Measurements from ENCODE around the gene LRRC1.

The LRRC1 gene

DNA sequence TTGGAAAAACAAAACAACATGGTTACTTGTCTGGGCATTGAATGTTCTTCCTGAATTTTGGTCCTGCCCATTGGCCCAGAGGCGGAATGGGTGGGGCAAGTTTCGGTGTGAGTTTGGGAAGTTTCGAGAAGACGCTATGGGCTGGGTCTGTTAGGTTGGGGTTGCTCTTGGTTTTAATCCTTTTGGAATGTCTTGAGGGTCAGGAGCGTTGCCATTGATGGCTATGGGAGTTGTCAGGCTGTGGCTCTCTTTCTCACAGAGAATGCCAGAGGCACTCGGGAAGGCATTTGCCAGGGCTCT is 135.0 kb downstream of the LRRC1 start:
- TF ChIP-seq CTCF (IDR thresholded peaks at IDR 0.05; ENCODE audit: low read depth, low read length): no peak

DNA sequence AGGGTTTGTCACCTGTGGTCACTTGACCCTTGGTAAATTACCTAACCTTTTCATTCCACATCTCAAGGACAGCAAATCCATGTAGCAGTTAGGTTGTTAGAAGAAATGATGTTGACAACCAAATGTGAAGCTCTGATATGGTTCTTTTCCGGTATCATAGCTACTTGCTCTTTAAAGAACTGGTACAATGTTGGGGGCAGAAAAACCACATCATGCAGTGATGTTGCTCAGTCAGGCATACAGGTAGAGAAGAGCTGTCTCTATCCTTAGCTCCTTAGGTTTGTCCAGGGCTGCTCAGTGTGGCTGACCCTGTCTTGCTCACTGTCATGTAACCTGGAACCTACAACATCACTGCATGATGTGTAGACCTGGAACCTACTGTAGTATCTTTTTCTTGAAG is 135.5 kb downstream of the LRRC1 start:
- no peak for DNase-seq (ENCODE audit: extremely low read depth, low read depth)
- no peak for TF ChIP-seq CTCF (IDR thresholded peaks at IDR 0.05; ENCODE audit: low read depth, low read length)

More for the DNA sequence above, 135.0 kb downstream of the LRRC1 start:
- no peak for DNase-seq (ENCODE audit: extremely low read depth, low read depth)

GRCh38 chr6:53931086-53931485 is 136.3 kb downstream of the LRRC1 start:
- TF ChIP-seq CTCF (IDR thresholded peaks at IDR 0.05; ENCODE audit: low read depth, low read length): no peak
- DNase-seq (ENCODE audit: extremely low read depth, low read depth): no peak

DNA sequence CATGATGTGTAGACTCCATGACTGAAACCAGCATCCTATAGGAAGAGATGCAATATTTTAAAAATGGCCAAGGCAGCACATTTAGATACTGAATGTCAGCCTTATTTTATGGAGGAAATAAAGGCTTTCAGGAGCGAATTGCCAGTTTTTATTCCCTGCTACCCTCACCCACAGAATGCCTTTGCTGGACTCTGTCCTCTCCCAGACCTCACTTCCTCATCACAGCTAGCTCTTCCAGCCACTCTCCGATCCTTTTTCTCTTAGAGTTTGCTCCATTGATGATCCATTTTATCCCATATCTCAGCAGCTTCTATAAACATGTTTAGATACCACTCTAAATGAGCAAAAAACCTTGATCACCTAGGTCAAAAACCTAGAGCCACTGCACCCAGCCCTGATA is 137.7 kb downstream of the LRRC1 start:
- no peak for DNase-seq (ENCODE audit: extremely low read depth, low read depth)
- TF ChIP-seq CTCF (IDR thresholded peaks at IDR 0.05; ENCODE audit: low read depth, low read length): no peak

DNA sequence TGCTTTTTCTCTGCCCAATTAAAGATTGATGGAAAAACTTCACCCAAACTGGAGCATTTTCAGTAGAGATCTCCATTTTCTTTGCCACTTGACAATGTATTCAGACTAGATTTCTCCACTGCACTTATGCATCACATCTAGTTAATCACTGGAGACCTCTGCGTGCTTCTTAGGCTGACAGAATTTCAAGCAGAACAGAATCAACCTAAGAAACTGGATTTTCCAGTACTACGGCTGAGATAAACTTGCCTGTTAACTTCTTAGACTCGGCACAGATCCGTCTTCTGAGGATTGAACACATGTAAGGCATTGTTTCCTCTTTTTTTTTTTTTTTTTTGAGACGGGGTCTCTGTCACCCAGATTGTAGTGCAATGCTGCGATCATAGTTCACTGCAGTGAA is 139.2 kb downstream of the LRRC1 start:
- no peak for DNase-seq (ENCODE audit: extremely low read depth, low read depth)
- no peak for TF ChIP-seq CTCF (IDR thresholded peaks at IDR 0.05; ENCODE audit: low read depth, low read length)

DNA sequence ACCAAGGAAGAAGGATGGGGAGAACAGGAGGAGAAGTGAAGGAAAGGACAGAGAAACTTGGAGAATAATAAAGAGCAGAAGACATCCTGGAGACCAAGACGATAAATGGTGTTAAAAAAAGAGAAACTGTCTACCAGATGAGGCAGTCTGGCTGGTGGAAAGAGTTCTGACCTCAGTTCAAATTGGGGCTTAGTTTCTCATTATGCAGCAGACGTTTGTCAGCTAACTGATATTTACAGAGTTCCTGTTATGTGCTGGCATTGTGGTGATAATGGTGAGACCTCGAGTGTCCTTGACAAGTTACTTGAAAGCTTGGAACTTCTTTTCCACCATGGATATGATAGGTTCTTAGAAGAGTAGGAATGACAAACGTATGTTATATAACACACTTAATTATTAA is 142.7 kb downstream of the LRRC1 start:
- no peak for TF ChIP-seq CTCF (IDR thresholded peaks at IDR 0.05; ENCODE audit: low read depth, low read length)
- no peak for DNase-seq (ENCODE audit: extremely low read depth, low read depth)

GRCh38 chr6:53938810-53939209 is 144.0 kb downstream of the LRRC1 start:
- DNase-seq (ENCODE audit: extremely low read depth, low read depth): no peak
- no peak for TF ChIP-seq CTCF (IDR thresholded peaks at IDR 0.05; ENCODE audit: low read depth, low read length)

All from AG09319 (cell line).